Stimulated activated CD8-positive, alpha-beta memory T cell treated with anti-CD3 and anti-CD28 coated beads, Interleukin-4, amount 100 ng/mL, for 24 hours (primary cell): ENCODE data around the gene OTOF.
A peak's percentile ranks its signal among the peaks of the same experiment; 100 is the strongest.
"Not testable (repeated sequence)": the region's sequence is repeated elsewhere in the genome, so short reads cannot be mapped to it uniquely, and the experiment has no call there.

Experiments
- DNase-seq: peaks from one replicate; pipeline ENCODE4 v3.0.0-alpha.2; 2020; ENCODE audit warnings: low read depth

Gene OTOF

DNA sequence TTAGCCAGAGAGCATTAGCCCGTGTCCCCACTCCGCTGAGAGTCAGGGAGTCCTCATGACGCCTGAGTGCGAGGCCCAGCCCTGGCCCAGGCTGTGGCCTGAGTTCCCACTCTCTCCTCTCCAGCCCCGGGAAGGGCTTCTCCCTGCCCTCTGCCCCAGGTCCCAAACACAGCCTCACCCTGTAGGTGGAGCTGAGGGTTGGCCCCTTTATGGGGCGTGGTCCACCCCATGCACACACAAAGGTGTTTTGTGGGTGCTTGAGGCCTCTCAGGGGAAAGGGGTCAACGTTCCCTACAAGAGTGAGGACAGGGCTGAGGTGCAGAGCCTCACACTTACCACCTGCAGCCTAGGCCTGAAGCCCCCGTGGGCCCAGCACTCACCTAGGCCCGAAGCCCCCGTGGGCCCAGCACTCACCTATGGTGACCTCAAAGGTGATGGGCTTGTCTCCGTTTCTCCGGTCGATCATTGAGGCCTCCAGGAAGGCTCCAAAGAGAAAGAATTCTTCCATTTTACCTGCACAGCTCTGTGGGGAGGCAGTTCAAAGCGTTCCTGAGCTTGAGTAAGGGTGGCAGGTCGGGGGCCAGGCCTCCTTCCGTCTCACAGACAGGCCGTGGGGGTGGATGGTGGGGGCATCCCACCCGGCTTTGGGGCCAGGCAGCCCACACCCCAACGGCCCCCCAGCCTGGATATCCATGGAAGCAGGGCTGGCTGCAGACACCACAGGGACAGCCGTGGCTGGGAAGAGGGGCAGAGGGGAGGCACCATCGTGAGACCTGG is 2.1 kb upstream of the OTOF start:
- DNase-seq: no peak

DNA sequence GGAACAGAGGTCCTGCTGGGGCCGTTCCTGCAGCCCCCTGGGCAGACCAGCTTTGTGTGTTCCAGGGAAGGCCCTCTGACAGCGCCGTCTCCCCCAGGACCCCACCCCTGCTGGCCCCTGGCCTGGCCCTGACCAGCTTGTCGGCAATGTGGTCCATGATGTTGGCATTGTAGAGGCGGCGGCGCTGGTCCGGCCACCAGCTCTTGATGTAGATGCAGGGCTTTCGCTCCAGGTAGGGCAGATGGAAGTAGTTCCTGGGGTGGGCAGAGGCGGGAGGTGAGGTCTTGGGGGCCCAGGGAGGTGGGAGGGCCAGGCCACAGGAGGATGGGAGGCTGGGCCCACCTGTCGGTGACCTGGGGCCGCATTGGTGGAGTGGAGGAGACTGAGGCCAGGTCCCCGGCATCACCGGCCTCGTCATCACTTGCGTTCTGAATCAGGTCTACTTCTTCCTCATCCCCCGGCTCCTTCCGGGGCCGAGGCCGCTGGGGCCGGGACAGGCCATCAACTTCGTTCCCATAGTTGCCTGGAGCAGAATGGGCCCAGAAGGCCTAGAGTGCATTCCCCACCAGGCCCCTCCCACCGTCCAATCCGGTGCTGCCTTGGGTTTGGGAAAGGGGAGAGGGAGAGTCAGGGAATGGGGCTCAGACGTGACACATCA is 1.3 kb upstream of the OTOF start:
- no peak for DNase-seq

DNA sequence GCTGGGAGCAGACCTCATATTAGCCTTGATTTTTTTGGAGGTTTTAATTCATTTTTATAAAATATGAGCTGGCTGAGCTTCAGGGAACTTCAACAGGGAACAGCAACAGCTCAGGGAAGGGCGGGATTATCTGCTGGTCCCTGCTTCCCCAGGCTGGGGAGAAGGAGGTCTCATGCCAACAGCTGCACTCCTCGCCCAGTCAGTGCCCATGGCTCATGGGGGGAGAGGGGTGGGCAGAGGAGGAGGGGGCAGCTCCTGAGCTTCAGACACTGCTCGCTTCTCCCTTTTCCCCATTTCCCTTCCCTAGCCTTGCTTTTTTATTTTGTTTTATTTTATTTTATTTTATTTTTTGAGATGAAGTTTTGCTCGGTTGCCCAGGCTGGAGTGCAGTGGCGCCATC is 442 bp upstream of the OTOF start:
- no peak for DNase-seq

DNA sequence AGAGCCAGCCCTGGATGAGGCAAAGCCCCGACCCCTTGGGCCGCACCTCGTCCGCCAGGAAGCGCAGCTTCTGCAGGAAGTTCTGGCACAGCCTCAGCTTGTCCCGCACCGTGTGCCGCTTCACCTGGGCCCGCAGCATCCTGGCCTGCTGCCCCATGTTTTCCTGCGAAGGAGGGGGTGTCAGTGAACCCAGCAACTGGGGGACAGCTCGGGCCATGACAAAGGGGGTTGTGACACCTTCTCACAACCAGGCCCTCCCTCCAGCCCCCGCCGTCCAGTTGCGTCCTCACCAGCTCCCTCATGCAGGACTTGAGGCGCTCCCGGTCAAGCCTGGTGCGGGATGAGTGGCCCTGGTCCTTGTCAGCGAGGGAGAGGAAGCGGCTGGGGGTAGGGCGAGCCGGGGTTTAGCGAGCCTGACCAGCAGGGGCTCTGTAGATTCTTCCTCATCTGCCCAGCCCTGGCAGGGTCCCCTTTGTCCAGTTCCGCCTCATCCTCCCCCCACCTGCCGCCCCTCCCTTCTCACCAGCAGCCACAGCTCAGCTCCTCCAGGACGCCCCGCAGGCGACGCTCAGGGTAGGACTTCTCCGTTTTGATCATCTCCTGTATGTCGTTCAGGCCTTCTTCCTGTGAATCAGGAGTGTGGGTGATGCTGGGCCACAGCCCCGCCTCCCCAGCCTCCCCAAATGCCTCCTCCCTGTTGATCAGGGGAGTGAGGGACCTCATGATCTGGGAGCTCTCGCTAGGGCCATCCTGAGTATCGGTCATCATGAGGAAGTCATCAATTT is 606 bp downstream of the OTOF start:
- no peak for DNase-seq

DNA sequence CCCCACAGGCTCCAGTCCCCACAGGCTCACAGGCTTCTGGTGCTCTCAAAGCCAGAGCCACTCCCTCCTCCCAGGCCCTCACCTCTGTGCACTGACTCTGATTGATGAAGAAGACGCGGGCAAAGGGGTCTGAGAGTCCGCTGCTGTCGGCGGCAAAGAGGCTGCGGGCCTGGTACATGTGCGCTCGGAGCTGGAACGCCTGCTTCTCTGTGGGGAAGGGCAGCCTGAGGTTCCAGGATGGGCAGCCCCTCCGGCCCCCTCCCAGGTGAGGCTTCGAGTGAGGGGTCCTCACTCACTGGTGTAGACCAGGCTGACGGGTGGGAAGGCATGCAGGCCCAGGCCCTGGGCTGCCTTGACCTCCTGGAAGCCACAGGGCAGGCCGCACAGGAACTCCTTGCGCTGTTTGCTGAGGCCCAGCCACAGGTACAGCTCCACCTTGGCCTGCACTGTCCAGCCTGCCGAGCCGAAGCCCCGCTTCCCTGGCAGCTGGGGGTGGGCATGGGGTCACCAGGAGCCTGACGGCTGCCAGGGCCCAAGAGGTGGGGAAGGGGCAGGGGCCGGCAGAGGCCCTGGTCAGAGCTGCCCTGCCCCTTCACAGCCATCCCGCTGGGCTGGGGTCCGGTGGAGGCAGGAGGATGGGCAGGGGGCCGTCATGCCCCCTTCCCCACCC is 2.0 kb downstream of the OTOF start:
- no peak for DNase-seq

DNA sequence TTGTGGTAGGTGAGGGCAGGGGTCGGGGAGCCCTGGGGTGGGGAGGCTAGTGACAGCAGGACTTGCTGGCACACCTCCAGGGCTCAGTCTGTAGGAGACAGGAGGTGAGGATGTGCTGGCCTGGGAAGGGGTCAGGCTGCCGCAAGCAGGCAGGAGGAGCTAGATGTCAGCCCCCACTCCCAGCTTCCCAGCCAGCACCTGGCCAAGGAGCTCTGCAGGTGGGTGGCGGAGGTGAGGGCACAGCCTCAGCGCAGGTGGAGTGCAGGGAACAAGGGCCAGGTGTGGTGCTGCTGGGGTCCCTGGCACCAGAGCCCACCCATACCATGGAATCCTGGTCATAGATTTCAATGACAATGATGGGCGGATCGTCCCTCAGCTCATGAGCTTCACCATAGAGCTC is 2.9 kb downstream of the OTOF start:
- no peak for DNase-seq

DNA sequence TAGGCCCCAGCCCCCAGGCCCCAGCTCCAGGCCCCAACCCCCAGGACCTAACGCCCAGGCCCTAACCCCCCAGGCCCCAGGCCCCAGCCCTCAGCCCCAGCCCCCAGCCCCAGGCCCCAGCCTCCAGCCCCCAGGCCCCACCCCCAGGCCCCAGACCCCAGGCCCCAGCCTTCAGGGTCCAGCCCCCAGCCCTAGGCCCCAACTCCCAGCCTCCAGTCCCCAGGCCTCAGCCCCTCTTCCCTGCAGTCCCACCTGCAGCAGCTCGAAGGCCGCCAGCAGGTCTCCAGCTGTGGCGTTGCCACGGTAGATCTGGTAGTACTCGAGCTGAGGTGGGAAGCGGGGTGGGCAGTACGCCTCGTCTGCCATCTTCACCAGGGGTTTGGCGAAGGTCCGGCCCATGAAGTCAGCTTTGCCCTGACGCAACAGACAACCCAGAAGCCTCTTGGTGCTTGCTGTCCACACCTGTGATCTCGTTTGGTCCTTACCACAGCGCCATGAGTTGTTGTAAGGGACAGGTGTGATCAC is 3.6 kb downstream of the OTOF start:
- DNase-seq: no peak

DNA sequence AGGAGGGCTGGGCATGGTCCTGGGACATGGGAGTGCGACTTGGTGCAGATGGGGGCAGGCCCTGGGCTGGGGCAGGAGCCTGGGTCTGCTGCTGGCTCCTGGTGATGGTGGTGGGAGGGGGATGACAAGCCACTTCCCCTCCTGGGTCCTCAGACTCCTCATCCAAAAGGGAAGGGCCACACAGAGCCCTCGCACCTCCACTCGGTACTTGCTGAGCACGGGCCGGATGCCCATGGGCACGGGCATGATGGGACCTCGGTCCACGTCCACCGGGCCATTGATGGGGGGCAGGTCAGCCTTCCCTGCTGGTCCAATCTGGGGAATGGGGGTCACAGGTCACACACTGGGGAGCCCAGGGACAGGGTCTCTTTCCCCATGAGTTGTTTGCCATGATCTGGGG is 4.1 kb downstream of the OTOF start:
- DNase-seq: no peak

DNA sequence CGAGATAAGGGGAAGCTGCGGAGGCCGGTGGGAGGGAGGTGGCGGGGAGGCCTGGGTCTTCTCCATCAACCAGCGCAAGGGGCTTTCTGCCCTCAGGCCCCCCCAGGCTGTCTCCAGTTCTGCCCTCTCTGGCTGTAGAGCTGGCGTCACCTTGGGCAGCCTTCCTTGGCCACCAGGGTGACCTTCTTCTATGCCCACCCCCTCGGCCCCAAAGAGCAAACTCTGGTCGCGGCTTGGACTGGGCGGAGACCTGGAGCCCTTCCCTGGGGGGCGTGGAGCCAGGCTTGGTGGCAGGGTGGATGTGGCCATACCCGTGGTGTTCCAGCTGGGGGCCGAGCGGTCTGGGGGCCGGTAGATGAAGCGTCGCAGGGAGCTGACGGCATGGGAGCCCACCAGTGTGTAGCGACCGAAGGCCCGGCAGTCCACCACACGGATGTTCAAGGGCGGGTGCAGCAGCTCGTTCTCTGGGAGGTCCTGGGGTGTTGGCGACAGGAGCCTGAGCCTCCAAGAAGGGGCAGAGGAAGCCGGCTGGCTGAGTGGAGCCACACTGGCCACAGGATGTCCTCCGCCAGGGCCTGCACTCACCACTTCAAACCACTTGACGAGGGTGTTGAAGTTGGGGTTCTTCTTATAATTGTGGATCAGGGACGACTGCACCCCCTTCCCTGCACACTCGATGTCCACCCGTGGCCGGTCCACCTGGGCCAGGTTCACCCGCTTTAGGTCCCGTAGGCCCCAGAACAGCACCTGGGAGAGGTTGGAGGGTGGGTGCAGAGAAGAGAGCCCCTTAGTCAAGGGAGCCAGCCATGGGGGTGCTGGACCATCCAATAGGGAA is 4.9 kb downstream of the OTOF start:
- DNase-seq: no peak

DNA sequence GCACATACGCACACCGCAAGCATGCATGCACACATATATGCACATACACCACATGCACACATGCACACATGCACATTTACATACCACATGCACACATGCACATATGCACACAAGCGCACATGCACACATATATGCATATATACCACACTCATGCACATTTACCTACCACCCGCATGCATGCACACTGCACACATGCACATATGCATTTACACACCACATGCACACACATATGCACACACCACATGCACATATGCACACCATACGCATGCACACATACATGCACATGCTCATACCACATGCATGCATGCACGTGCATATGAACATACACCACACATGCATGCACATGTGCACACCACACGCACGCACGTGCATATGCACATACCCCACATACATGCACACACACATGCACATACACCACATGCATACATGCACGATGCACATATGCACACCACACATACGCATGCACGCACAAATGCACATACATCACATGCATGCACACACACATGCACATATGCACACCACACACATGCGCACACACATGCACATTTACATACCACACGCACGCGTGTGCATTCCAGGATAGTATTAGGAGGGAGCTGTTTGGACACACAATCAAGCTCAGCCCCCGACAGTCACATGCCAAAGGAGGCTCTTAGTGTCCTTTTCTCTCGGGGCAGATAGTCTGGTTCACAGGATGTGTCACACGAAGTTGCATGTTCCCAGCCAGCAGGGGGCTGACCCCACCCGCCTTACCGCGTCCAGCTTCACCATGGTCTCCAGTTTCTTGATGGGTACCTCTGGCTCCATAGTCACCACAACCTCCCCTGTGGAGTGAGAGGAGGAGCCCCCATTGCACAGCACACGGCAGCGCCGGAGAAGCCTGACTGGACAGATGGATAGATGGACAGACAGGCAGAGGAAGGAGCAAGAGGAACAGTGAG is 5.9 kb downstream of the OTOF start:
- DNase-seq: no peak

DNA sequence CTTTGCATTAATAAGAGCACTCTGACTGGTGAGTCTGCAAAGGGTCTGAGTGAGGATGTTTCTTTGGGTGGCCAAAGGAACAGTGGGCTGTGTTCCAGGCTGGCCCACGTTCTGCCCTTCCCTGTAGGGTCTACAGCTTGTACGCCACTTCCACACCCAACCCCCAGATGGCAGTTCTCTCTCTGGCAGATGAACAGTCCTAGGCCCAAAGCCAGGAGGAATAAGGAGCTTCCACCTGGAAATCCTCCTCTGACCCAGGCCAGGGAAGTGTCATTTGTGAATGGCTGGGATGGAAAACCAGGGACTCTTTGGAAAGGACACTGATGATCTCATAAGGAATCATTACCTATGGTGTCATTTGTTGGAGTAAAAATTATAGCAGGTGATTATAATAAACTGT is 6.6 kb downstream of the OTOF start:
- DNase-seq: no peak

DNA sequence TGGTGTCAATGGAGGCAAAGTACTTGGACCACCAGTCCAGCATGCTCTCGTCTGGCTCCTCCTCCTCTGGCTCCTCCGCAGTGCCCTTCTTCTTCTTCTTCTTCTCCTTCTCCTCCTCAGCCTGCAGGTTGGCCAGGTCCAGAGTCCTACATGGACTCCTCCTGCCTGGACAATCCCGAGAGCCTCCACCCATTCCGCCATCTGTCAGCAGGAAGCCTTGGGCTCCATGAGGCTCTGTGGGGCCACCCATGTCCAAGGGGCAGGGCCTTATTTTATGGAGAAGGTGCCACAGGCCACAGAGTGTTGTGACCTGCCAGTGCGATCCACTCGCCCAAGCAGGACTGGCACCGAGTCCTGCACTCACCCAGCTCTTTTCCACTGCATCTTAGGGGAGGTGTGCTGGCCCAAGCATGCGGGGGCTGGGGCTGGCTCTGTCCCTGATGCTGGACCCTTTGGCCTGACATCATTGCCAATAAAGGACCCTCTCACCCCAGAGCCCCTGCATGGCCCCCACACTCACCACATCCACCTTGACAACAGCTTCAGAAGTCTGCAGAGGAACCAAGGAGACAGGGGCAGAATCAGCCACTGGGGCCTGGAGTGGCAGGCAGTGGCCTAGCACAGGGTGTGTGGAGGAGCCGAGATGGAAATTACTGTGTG is 7.2 kb downstream of the OTOF start:
- DNase-seq: no peak

DNA sequence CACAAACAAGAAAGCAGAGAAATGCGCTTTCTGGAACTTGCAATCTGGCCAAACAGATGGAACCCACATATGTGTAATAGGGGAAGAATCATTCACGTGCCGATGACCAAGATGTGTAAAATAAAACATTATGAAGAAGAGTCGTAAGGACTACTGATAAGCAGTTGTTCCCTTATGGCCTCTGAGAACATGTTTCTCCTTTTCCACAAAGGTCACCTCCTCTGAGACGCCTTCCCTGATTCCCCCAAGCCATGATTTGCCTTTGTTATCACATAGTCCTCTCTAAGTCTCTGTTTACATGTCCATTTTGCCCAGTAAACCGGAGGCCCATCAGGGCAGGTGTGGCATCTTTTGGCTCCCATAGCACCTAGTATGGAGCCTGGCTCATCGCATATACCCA is 8.0 kb downstream of the OTOF start:
- no peak for DNase-seq

DNA sequence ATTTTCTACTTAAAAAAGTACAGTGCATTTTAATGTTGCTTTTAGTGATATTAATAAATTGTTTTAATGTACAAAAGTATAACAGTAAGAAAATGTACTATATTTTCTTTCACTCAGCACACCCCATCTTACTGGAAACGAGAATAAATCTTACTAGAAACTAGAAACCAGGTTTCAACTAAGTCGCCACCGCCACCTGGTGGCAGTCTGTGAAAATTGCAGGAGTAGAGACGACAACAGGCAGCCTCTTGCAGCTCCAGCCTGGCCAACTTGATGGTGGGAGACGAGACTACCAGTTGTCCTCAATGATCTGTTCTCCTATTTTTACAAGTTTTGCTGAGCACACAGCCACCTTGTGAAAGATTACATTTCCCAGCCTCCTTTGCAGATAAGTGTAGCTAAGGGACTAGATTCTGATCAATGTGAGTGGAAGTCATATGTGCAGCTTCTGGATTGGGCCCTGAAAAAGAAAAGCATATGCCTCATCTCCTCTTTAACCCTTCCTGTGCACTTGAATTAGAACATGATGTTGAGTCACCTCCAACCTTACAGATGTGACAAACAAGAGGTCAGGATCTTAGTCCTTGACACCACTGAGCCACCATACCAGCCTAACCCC is 8.7 kb downstream of the OTOF start:
- DNase-seq: peak; percentile 47

DNA sequence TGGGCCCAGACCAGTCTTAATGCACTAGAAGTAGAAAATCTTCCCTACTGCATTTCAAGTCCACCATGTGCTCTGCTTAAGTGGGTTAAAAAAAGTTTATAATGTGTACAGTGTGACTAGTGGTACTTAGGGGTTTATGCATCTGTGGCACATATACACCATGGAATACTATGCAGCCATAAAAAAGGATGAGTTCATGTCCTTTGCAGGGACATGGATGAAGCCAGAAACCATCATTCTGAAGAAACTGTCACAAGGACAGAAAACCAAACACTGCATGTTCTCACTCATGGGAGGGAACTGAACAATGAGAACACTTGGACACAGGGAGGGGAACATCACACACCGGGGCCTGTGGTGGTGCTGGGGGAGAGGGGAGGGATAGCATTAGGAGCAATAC is 9.4 kb downstream of the OTOF start:
- DNase-seq: not testable (repeated sequence)

DNA sequence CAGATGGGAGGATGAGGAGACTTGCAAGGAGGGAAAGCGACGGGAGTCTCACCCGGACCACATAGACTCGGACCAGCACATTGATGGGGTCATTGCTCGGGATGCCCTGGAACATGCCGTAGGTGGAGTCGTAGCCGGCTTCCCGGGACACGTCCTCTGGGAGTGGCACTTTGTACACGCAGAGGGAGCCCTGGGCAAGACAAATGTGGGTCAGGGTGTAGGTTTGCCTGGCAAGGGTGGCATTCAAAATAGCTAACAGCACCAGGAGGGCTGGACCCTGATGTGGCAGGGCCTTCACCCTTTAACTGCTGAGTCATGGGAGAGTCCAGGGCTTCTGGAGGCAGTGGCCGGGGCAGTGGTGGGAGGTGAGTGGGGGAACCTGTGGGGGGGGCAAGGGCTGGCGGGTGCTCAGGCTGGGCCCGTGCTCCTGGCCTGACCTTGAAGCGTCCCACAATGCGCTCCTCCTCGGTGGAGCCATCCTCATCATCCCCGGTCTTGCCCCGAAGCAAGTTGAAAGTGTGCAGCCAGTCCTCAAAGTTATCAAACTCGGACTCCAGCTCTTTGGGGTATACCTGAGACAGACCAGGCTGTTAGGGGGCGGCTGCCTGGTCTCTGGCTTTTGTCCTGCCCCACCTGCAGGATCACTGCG is 11.1 kb downstream of the OTOF start:
- no peak for DNase-seq

DNA sequence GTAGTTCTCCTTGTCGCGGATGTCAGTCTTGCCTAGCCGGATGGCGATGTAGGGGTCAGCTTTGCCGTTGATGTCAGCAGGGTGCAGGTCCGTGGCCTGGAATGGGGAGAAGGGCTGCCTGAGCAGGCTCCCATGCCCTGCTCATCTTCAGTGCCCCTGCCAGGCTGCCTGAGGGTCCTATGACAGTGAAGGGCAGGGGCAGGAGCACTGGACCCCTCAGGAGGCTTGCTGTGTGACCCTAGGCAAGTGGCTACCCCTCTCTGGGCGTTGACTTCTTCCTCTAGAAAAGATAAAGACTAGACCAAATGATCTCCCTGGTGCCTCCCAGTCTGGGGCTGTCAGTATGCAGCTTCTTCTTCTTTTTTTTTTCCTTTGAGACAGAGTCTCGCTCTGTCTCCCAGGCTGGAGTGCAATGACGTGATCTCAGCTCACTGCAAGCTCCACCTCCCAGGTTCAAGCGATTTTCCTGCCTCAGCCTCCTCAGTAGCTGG is 11.9 kb downstream of the OTOF start:
- DNase-seq: no peak

DNA sequence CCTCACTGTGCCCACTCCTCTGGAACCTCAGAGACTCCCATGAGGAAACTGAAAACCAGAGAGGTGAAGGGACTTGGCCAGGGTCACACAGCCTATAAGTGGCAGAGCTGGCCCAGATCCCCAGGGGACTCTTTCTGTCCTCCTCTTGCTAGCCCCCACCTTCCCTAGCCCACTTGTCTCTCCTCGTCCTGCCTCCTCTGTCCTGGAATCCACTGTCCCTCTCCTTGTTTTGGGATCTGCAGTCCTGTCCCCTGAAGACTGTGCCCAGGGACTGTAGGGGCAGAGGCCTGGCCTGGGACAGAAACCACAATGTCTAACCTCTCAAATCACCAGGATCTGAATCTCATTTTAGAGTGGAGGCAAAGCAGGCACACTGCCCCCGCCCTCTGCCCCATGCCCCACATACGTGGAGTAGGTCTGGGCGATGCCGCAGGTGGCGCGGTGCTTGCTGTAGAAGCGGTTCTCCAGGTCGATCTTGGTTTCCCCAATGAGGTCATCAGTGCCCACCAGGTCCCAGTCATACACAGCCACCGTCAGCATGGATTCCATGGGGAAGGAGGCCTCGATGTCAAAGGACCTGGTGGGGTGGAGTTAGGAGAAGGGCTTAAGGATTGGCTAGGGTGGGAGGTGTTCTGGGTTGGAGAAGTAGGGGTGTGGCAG is 12.5 kb downstream of the OTOF start:
- no peak for DNase-seq
